ENCODE data around the gene TNFRSF4.

- TF ChIP-seq CTCF (IDR thresholded peaks at IDR 0.05): no peak
- TF ChIP-seq REST (IDR thresholded peaks at IDR 0.05; ENCODE audit: insufficient read depth in 1 of 2, low read depth in 2 of 2, low read length in 1 of 2): no peak
- TF ChIP-seq POLR2AphosphoS5 (IDR thresholded peaks at IDR 0.05; ENCODE audit: low read depth, low read length): no peak
- TF ChIP-seq SIN3A (IDR thresholded peaks at IDR 0.05; ENCODE audit: borderline replicate concordance, insufficient read depth, low read depth, low read length): no peak
- TF ChIP-seq TCF7L2 (IDR thresholded peaks at IDR 0.05; ENCODE audit: low read depth, low read length): no peak
Measured at GRCh38 chr1:1223891-1224290, 9.9 kb upstream of the TNFRSF4 start.

Data from Panc1 (cell line).